GM23338 (cell line): Measurements from ENCODE around the gene ROR1. TPM values are rescaled to one million over a fixed set of nuclear protein-coding genes. Genes with fewer than 3 reads are reported as not detected.

Experiments used
- ATAC-seq: fragments of 200-7000 bp; cut with Tn5 transposase; 3 replicates; pipeline ENCODE4 v1.9.1; 2020
- DNase-seq: peaks from one replicate; pipeline ENCODE4 v3.0.0-alpha.2; 2015; ENCODE audit warnings: low spot score
- H2AFZ ChIP-seq: fragments of 200-600 bp; sonication (generic); 2 replicates; pipeline ENCODE4 v1.8.0; 2016; ENCODE audit warnings: antibody characterized with exemption, mild to moderate bottlenecking, moderate library complexity
- H3F3A ChIP-seq: fragments of 200-600 bp; sonication (generic); replicated peaks from 2 replicates; pipeline ENCODE4 v1.8.0; 2017; ENCODE audit warnings: antibody characterized with exemption, mixed run types, low read depth
- H3K27ac ChIP-seq: fragments of 200-600 bp; sonication (generic); 2 replicates; pipeline ENCODE4 v1.6.1; 2016; ENCODE audit warnings: low read depth
- H3K27me3 ChIP-seq: fragments of 200-600 bp; sonication (generic); 2 replicates; pipeline ENCODE4 v1.8.0; 2016; ENCODE audit warnings: mild to moderate bottlenecking, mixed run types, moderate library complexity; ENCODE audit not compliant: insufficient read depth
- H3K36me3 ChIP-seq: fragments of 200-600 bp; sonication (generic); 2 replicates; pipeline ENCODE4 v1.8.0; 2016; ENCODE audit warnings: mild to moderate bottlenecking; ENCODE audit not compliant: insufficient read depth
- H3K4me1 ChIP-seq: fragments of 200-600 bp; sonication (generic); 2 replicates; pipeline ENCODE4 v1.8.0; 2016; ENCODE audit warnings: mild to moderate bottlenecking, moderate library complexity; ENCODE audit not compliant: insufficient read depth
- H3K4me2 ChIP-seq: fragments of 200-600 bp; sonication (generic); 2 replicates; pipeline ENCODE4 v1.7.1; 2017; ENCODE audit warnings: mixed run types
- H3K4me3 ChIP-seq: fragments of 200-600 bp; sonication (generic); 2 replicates; pipeline ENCODE4 v1.6.1; 2016; ENCODE audit warnings: mixed run types
- H3K79me2 ChIP-seq: fragments of 200-600 bp; sonication (generic); replicated peaks from 2 replicates; pipeline ENCODE4 v1.8.0; 2017; ENCODE audit warnings: mild to moderate bottlenecking; ENCODE audit not compliant: insufficient read depth
- H3K9me2 ChIP-seq: fragments of 200-600 bp; sonication (generic); 2 replicates; pipeline ENCODE4 v1.8.0; 2017; ENCODE audit not compliant: insufficient read depth
- H4K20me1 ChIP-seq: fragments of 200-600 bp; sonication (generic); replicated peaks from 2 replicates; pipeline ENCODE4 v1.8.0; 2017; ENCODE audit warnings: mild to moderate bottlenecking; ENCODE audit not compliant: insufficient read depth
- H3K27ac Mint-ChIP-seq: 2 replicates; pipeline ENCODE4 v1.8.0; 2020; ENCODE audit warnings: inconsistent platforms, mild to moderate bottlenecking, moderate library complexity, mixed read lengths
- H3K27me3 Mint-ChIP-seq: 3 replicates; pipeline ENCODE4 v1.8.0; 2022; ENCODE audit warnings: low read depth, mild to moderate bottlenecking, moderate library complexity, mixed read lengths, inconsistent platforms; ENCODE audit not compliant: insufficient read depth, poor library complexity
- H3K36me3 Mint-ChIP-seq: 3 replicates; pipeline ENCODE4 v1.8.0; 2021; ENCODE audit warnings: low read depth, mild to moderate bottlenecking, inconsistent platforms, moderate library complexity, mixed read lengths
- H3K4me1 Mint-ChIP-seq: 3 replicates; pipeline ENCODE4 v1.8.0; 2020; ENCODE audit warnings: mild to moderate bottlenecking, inconsistent platforms, mixed read lengths
- H3K4me3 Mint-ChIP-seq: 3 replicates; pipeline ENCODE4 v1.8.0; 2021; ENCODE audit warnings: moderate library complexity, mild to moderate bottlenecking, inconsistent platforms, mixed read lengths
- H3K9me3 Mint-ChIP-seq: 3 replicates; pipeline ENCODE4 v1.8.0; 2020; ENCODE audit warnings: moderate library complexity, mild to moderate bottlenecking, inconsistent platforms, mixed read lengths
- CREB1 ChIP-seq: fragments of 250-450 bp; sonication (Bioruptor Pico); IDR thresholded peaks from 2 replicates; pipeline ENCODE4 v1.5.0; 2020; ENCODE audit warnings: low read depth, mild to moderate bottlenecking, moderate library complexity
- CTCF ChIP-seq, 2 experiments: fragments of 200-600 bp in 1 of 2; sonication (generic) in 1 of 2; conservative IDR thresholded peaks; 2 replicates each; pipeline versions ENCODE4 v1.5.1 to v1.6.1; 2016 to 2017; ENCODE audit warnings: antibody characterized with exemption in 2 of 2, low read depth in 2 of 2, mild to moderate bottlenecking in 2 of 2, moderate library complexity in 1 of 2
- ETS1 ChIP-seq: IDR thresholded peaks from 2 replicates; pipeline ENCODE4 v1.6.1; 2016; ENCODE audit warnings: antibody characterized with exemption
- EZH2 ChIP-seq: fragments of 200-600 bp; sonication (generic); IDR thresholded peaks from one replicate; pipeline ENCODE4 v1.8.0; 2017; ENCODE audit warnings: antibody characterized with exemption, mild to moderate bottlenecking, low read depth; ENCODE audit not compliant: unreplicated experiment
- EZH2phosphoT487 ChIP-seq: fragments of 200-600 bp; sonication (generic); IDR thresholded peaks from one replicate; pipeline ENCODE4 v1.8.1; 2018; ENCODE audit warnings: antibody characterized with exemption; ENCODE audit not compliant: unreplicated experiment
- JUNB ChIP-seq: IDR thresholded peaks from one replicate; pipeline ENCODE4 v1.6.1; 2016; ENCODE audit warnings: antibody characterized with exemption; ENCODE audit not compliant: unreplicated experiment
- NANOG ChIP-seq: IDR thresholded peaks from 2 replicates; pipeline ENCODE4 v1.6.1; 2016; ENCODE audit warnings: antibody characterized with exemption, borderline replicate concordance
- POLR2AphosphoS5 ChIP-seq: IDR thresholded peaks from 2 replicates; pipeline ENCODE4 v1.6.1; 2016; ENCODE audit warnings: antibody characterized with exemption, low read depth
- REST ChIP-seq: IDR thresholded peaks from one replicate; pipeline ENCODE4 v1.6.1; 2018; ENCODE audit warnings: antibody characterized with exemption; ENCODE audit not compliant: unreplicated experiment
- STAT1 ChIP-seq: IDR thresholded peaks from one replicate; pipeline ENCODE4 v1.6.1; 2016; ENCODE audit warnings: antibody characterized with exemption; ENCODE audit not compliant: unreplicated experiment
- ZNF114 ChIP-seq: fragments of 250-450 bp; sonication (Bioruptor Pico); IDR thresholded peaks from 2 replicates; pipeline ENCODE4 v1.5.0; 2020; ENCODE audit warnings: mild to moderate bottlenecking, moderate library complexity
- ZNF331 ChIP-seq: fragments of 250-450 bp; sonication (Bioruptor Pico); IDR thresholded peaks from 2 replicates; pipeline ENCODE4 v1.5.0; 2020; ENCODE audit warnings: low read depth, mild to moderate bottlenecking, moderate library complexity
- polyA plus RNA-seq: library from polyadenylated mRNA; unstranded; fragments of >200 nt; fragmentation: Nextera tagmentation; extraction: Ambion mirVana; gene quantifications from 2 replicates; pipeline ENCODE4 v1.2.1, GENCODE V29; 2016
- total RNA-seq: library from RNA; depleted of rRNA; stranded (reverse); fragments of >200 nt; shearing (Covaris generic); gene quantifications from 2 replicates; pipeline ENCODE4 v1.2.3, GENCODE V29; 2014

The ROR1 gene
- total and polyA plus RNA-seq, 2 experiments from 2014 or later: 59.7 to 96.0 TPM

GRCh38 chr1:63812071-63812700 lies 38.4 kb downstream of the ROR1 start (continued):
- TF ChIP-seq ZNF114 (CRISPR knock-in tag) (no peak), REST (no peak), JUNB (no peak), STAT1 (no peak), EZH2phosphoT487 (no peak), NANOG (no peak), CREB1 (CRISPR knock-in tag) (no peak), POLR2AphosphoS5 (no peak), ZNF331 (CRISPR knock-in tag) (no peak), CTCF (conservative IDR thresholded peaks at IDR 0.05; ENCODE audit: low read depth in 2 of 2) (no peak), EZH2 (no peak)

GRCh38 chr1:63813829-63814277 lies 40.0 kb downstream of the ROR1 start:
- Mint-ChIP-seq H3K36me3 (peaks cover 55% of the 10 kb centered on the region), H3K4me1 (peaks cover 50% of the 10 kb centered on the region), H3K4me3 (no peak overlapping the region), H3K9me3 (peaks cover 34% of the 10 kb centered on the region), H3K27ac (no peak overlapping the region), H3K27me3 (peaks cover 5% of the 10 kb centered on the region)
- Histone ChIP-seq H4K20me1 (peaks cover 66% of the 10 kb centered on the region), H2AFZ (no peak overlapping the region), H3K27me3 (no peaks in the 10 kb centered on the region), H3K4me2 (no peak overlapping the region), H3K9me2 (no peaks in the 10 kb centered on the region), H3K4me1 (peaks cover 53% of the 10 kb centered on the region), H3K4me3 (no peak overlapping the region), H3K36me3 (no peaks in the 10 kb centered on the region; the same call in none of the 2 replicates), H3F3A (0 out of 2 replicates have a peak, but pooled peaks cover 5% of the 10 kb centered on the region), H3K27ac (no peak overlapping the region), H3K79me2 (peaks cover 100% of the 10 kb centered on the region)
- DNase-seq: no peak
- no peak for ATAC-seq
- TF ChIP-seq EZH2 (no peak), JUNB (no peak), CTCF (conservative IDR thresholded peaks at IDR 0.05; ENCODE audit: low read depth in 2 of 2) (no peak), ZNF331 (CRISPR knock-in tag) (no peak), ETS1 (no peak)
